IMR-90 (cell line): Measurements from ENCODE around the gene RNU6-9. TPM values are rescaled to one million over a fixed set of nuclear protein-coding genes. Genes with fewer than 3 reads are reported as not detected.

ENCODE experiments used
- ATAC-seq: fragments of 200-7000 bp; cut with Tn5 transposase; 2 replicates; pipeline ENCODE4 v1.9.1; 2020; ENCODE audit warnings: low read depth, mild to moderate bottlenecking, moderate library complexity
- BruUV-seq: library from RNA; stranded (reverse); fragments of 400-500 nt; replicated peaks from 2 replicates; lab custom pipeline; 2021; lab: Mats Ljungman, UMichigan
- CTCF ChIA-PET: fragments of 300-600 bp; formaldehyde crosslinking; extraction: SDS; loops from one replicate; lab custom pipeline; 2021; ENCODE audit warnings: antibody characterized with exemption; lab: Yijun Ruan, JAX
- POLR2A ChIA-PET: fragments of 300-600 bp; sonication (Branson Sonifier 250); formaldehyde crosslinking; loops from one replicate; lab custom pipeline; 2022; ENCODE audit warnings: antibody characterized with exemption; ENCODE audit not compliant: unreplicated experiment; lab: Charles Lee
- DNase-seq: peaks from one replicate; pipeline ENCODE4 v3.0.0; 2013
- H2AFZ ChIP-seq: replicated peaks from 2 replicates; pipeline ENCODE3; 2013; ENCODE audit warnings: low read length, mild to moderate bottlenecking; ENCODE audit not compliant: poor library complexity
- H2AK5ac ChIP-seq: 2 replicates; pipeline ENCODE4 v1.6.1; 2013; ENCODE audit warnings: low read depth, low read length, inconsistent platforms
- H2AK9ac ChIP-seq: replicated peaks from 2 replicates; pipeline ENCODE3; 2013; ENCODE audit warnings: mild to moderate bottlenecking, low read depth, low read length, moderate library complexity; ENCODE audit not compliant: poor library complexity
- H2BK120ac ChIP-seq: 2 replicates; pipeline ENCODE4 v1.6.1; 2013; ENCODE audit warnings: low read depth, low read length, inconsistent platforms
- H2BK15ac ChIP-seq: 3 replicates; pipeline ENCODE4 v1.6.1; 2013; ENCODE audit warnings: low read depth, low read length, inconsistent platforms
- H2BK20ac ChIP-seq: 2 replicates; pipeline ENCODE4 v1.6.1; 2013; ENCODE audit warnings: low read depth, mild to moderate bottlenecking, inconsistent platforms, low read length, moderate library complexity
- H2BK5ac ChIP-seq: 2 replicates; pipeline ENCODE4 v1.6.1; 2013; ENCODE audit warnings: mild to moderate bottlenecking, low read depth, low read length, inconsistent platforms; ENCODE audit not compliant: poor library complexity, severe bottlenecking
- H3K14ac ChIP-seq: replicated peaks from 2 replicates; pipeline ENCODE4 v1.6.1; 2013; ENCODE audit warnings: low read depth, low read length, inconsistent platforms
- H3K18ac ChIP-seq: 2 replicates; pipeline ENCODE4 v1.6.1; 2013; ENCODE audit warnings: low read depth, low read length, control low read depth
- H3K23ac ChIP-seq: 2 replicates; pipeline ENCODE4 v1.6.1; 2013; ENCODE audit warnings: low read depth, low read length, inconsistent platforms
- H3K27ac ChIP-seq: 2 replicates; pipeline ENCODE4 v1.5.1; 2013; ENCODE audit warnings: mild to moderate bottlenecking, control low read depth, low read length; ENCODE audit not compliant: insufficient read depth
- H3K27me3 ChIP-seq: 2 replicates; pipeline ENCODE4 v1.6.1; 2013; ENCODE audit warnings: low read length; ENCODE audit not compliant: control insufficient read depth, insufficient read depth
- H3K36me3 ChIP-seq: 2 replicates; pipeline ENCODE4 v1.6.1; 2013; ENCODE audit warnings: low read length, mixed read lengths; ENCODE audit not compliant: control insufficient read depth, insufficient read depth
- H3K4ac ChIP-seq: 2 replicates; pipeline ENCODE4 v1.6.1; 2013; ENCODE audit warnings: low read depth, low read length, inconsistent platforms
- H3K4me1 ChIP-seq: 2 replicates; pipeline ENCODE4 v1.6.1; 2013; ENCODE audit warnings: low read length, mixed read lengths; ENCODE audit not compliant: control insufficient read depth, insufficient read depth
- H3K4me2 ChIP-seq: 2 replicates; pipeline ENCODE4 v1.6.1; 2013; ENCODE audit warnings: low read depth, mild to moderate bottlenecking, control low read depth, low read length, moderate library complexity
- H3K4me3 ChIP-seq: 2 replicates; pipeline ENCODE4 v1.5.1; 2013; ENCODE audit warnings: low read depth, mild to moderate bottlenecking, control low read depth, low read length, moderate library complexity; ENCODE audit not compliant: insufficient read depth
- H3K56ac ChIP-seq: 2 replicates; pipeline ENCODE4 v1.6.1; 2013; ENCODE audit warnings: low read length, inconsistent platforms; ENCODE audit not compliant: insufficient read depth; ENCODE audit errors: extremely low read depth
- H3K79me1 ChIP-seq, 2 experiments: 2 replicates each; pipeline ENCODE4 v1.6.1; 2013; ENCODE audit warnings: low read length in 2 of 2, inconsistent platforms in 1 of 2, low read depth in 1 of 2
- H3K9ac ChIP-seq: 2 replicates; pipeline ENCODE4 v1.6.1; 2013; ENCODE audit warnings: low read depth, low read length, control low read depth
- H3K9me1 ChIP-seq: 2 replicates; pipeline ENCODE4 v1.6.1; 2013; ENCODE audit warnings: low read length, inconsistent platforms; ENCODE audit not compliant: insufficient read depth
- H3K9me3 ChIP-seq: 2 replicates; pipeline ENCODE4 v1.6.1; 2013; ENCODE audit warnings: low read length; ENCODE audit not compliant: control insufficient read depth, insufficient read depth
- H4K20me1 ChIP-seq: 2 replicates; pipeline ENCODE4 v1.6.1; 2013; ENCODE audit warnings: low read length, inconsistent platforms; ENCODE audit not compliant: insufficient read depth
- H4K5ac ChIP-seq: 2 replicates; pipeline ENCODE4 v1.6.1; 2013; ENCODE audit warnings: mild to moderate bottlenecking, low read depth, low read length, control low read depth
- H4K8ac ChIP-seq, 2 experiments: 2 replicates each; pipeline ENCODE4 v1.6.1; 2013; ENCODE audit warnings: low read depth in 2 of 2, low read length in 2 of 2, control low read depth in 1 of 2, inconsistent platforms in 1 of 2
- H4K91ac ChIP-seq: 2 replicates; pipeline ENCODE4 v1.6.1; 2013; ENCODE audit warnings: low read depth, low read length, inconsistent platforms; ENCODE audit not compliant: insufficient read depth
- BHLHE40 ChIP-seq: fragments of 150-350 bp; IDR thresholded peaks from 2 replicates; pipeline ENCODE4 v1.6.1; 2016; ENCODE audit warnings: mild to moderate bottlenecking, low read depth, low read length
- RAD21 ChIP-seq: IDR thresholded peaks from 2 replicates; pipeline ENCODE4 v1.6.1; 2012; ENCODE audit warnings: low read length, improper control_type of control experiment
- WGBS, 2 experiments: methylation state at CpG; one replicate each; pipeline versions ENCODE4 v1.1.5 to v1.1.7; 2013; ENCODE audit warnings: missing lambda C conversion rate in 2 of 2; ENCODE audit not compliant: insufficient read length in 1 of 2; ENCODE audit errors: extremely low coverage in 2 of 2; 5-methylcytosine and 5-hydroxymethylcytosine counted together
- dilution Hi-C: fragments of 300-500 bp; cut with HindIII; formaldehyde crosslinking; loops from one replicate; pipeline ENCODE4 v1.14.3; 2018; ENCODE audit warnings: low sequenced_read_pairs; ENCODE audit not compliant: unreplicated experiment
- in situ Hi-C: fragments of 300-500 bp; cut with MboI; formaldehyde crosslinking; loops from 3 replicates; pipeline ENCODE4 v1.14.3; 2019; ENCODE audit warnings: low sequenced_read_pairs, inconsistent platforms, mixed read lengths
- intact Hi-C: fragments of 100-400 bp; cut with micrococcal nuclease; formaldehyde crosslinking; loops from 2 replicates; pipeline ENCODE4 v1.10.0; 2022
- polyA plus RNA-seq, 3 experiments: library from polyadenylated mRNA; depleted of rRNA; stranded (reverse); fragments of >200 nt; gene quantifications; 2 replicates each; pipeline ENCODE4 v1.2.3, GENCODE V29; 2012; ENCODE audit warnings: low replicate concordance in 1 of 3
- total RNA-seq: library from RNA; depleted of rRNA; stranded (reverse); fragments of >200 nt; gene quantifications from 2 replicates; pipeline ENCODE4 v1.2.3, GENCODE V29; 2012
- TF ChIP-seq, protein P1 (sequence below): fragments of 150-350 bp; IDR thresholded peaks from 2 replicates; pipeline ENCODE4 v1.6.1; 2017; ENCODE audit warnings: mild to moderate bottlenecking, antibody characterized with exemption, low read length, low read depth

The RNU6-9 gene
- total and polyA plus RNA-seq, 2 of the 4 experiments (the other 2 are of a cell fraction) = not detected

DNA sequence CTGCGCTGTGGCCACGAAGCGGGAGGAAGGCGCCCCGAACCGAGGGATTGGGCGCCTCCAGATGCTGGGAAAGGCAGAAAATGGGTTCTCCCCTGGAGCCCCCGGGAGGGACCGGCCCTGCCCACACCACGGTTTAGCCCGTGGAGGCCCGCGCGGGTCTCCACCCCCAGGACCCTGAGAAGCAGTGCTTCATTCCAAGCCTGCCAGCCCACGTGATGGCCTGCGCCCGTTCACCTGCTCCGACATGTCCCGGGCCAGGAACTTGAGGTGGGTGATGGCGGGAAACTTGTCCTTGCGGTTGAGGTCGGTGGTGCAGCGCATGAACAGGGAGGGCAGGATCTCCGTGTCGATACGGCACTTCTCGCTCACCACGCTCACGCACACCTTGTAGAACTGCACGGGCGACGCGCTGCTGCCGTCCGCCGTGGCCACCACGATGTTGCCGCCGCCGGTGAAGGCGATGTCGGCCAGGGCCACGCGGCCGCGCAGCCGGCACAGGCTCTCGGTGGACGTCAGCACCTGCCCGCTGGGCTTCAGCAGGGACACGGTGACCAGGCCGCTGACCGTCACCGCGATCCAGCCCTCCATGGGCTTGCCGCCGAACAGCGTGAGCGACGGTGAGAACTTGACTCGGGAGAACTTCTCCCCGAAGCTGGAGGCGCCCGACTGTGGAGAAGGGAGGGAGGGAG lies 7.6 kb upstream of the RNU6-9 start:
- H3K4ac ChIP-seq = no peak overlapping the region
- no peak overlapping the region for H2BK20ac ChIP-seq
- H4K8ac ChIP-seq = no peak overlapping the region
- no peak overlapping the region for H2BK120ac ChIP-seq
- dilution Hi-C loops = no loop called here
- H3K9me1 ChIP-seq = no peaks in the 10 kb centered on the region
- H3K4me3 ChIP-seq = no peak overlapping the region
- no peak overlapping the region for H3K18ac ChIP-seq
- no peak overlapping the region for H4K5ac ChIP-seq
- no peak overlapping the region for H3K14ac ChIP-seq
- H3K23ac ChIP-seq = no peak overlapping the region
- peaks cover 12 to 33% of the 10 kb centered on the region in 2 experiments; a peak in 3 of 4 replicates for H3K79me1 ChIP-seq
- no peak overlapping the region for H3K27ac ChIP-seq
- ATAC-seq (no peak), DNase-seq (no peak)
- no peak overlapping the region for H3K4me2 ChIP-seq
- TF ChIP-seq, protein P1, sequence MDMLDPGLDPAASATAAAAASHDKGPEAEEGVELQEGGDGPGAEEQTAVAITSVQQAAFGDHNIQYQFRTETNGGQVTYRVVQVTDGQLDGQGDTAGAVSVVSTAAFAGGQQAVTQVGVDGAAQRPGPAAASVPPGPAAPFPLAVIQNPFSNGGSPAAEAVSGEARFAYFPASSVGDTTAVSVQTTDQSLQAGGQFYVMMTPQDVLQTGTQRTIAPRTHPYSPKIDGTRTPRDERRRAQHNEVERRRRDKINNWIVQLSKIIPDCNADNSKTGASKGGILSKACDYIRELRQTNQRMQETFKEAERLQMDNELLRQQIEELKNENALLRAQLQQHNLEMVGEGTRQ = no peak
- TF ChIP-seq BHLHE40 (no peak), RAD21 (no peak)
- H4K20me1 ChIP-seq = peaks cover 3% of the 10 kb centered on the region; the same call in 1 of the 2 replicates
- intact Hi-C loops = no loop called here
- H3K9me3 ChIP-seq = no peaks in the 10 kb centered on the region
- CTCF ChIA-PET = no interaction called here
- H3K4me1 ChIP-seq = no peaks in the 10 kb centered on the region
- 97% methylated on average over 38 of the region's 64 CpGs; no CpG with 5 or more reads in 1 of the 2 experiments for WGBS, 2 experiments
- H4K91ac ChIP-seq = no peak overlapping the region
- H3K27me3 ChIP-seq = no peaks in the 10 kb centered on the region
- POLR2A ChIA-PET = no interaction called here
- peaks cover 84% of the 10 kb centered on the region for H3K36me3 ChIP-seq
- in situ Hi-C loops = no loop called here
- no peak overlapping the region for H2AK5ac ChIP-seq
- H2AFZ ChIP-seq = no peak overlapping the region
- BruUV-seq = no TSS peak
- H3K9ac ChIP-seq = no peak overlapping the region
- H2BK5ac ChIP-seq = no peak overlapping the region
- no peak overlapping the region for H3K56ac ChIP-seq
- H2BK15ac ChIP-seq = no peak overlapping the region
- H2AK9ac ChIP-seq = no peak overlapping the region
